Esophagus squamous epithelium (tissue), 4 donors: ENCODE data around the gene ERC1.

Experiments used
- CTCF ChIP-seq, 6 experiments: fragments of 450-650 bp in 4 of 6; fragments of 200-600 bp in 2 of 6; sonication (generic) in 2 of 6; IDR thresholded peaks; one replicate each; pipeline ENCODE4 v1.5.1; 2016 to 2019; ENCODE audit warnings: antibody characterized with exemption in 6 of 6, mild to moderate bottlenecking in 4 of 6, moderate library complexity in 4 of 6
- POLR2A ChIP-seq, 4 donors: fragments of 450-650 bp; IDR thresholded peaks; one replicate each; pipeline ENCODE4 v1.6.1; 2017; ENCODE audit warnings: antibody characterized with exemption in 4 of 4, mild to moderate bottlenecking in 4 of 4, moderate library complexity in 3 of 4

GRCh38 chr12:1459339-1459738 lies 468.3 kb downstream of the ERC1 start:
- no peak for TF ChIP-seq CTCF (IDR thresholded peaks at IDR 0.05)
- no peak for TF ChIP-seq POLR2A (IDR thresholded peaks at IDR 0.05)
